Uterus (tissue), 2 donors: ENCODE data around the gene SHB.

ENCODE experiments used
- CTCF ChIP-seq, 4 experiments: fragments of 200-600 bp in 2 of 4; fragments of 450-650 bp in 2 of 4; sonication (generic) in 2 of 4; IDR thresholded peaks; one replicate each; pipeline ENCODE4 v1.5.1; 2016 to 2019; ENCODE audit warnings: antibody characterized with exemption in 4 of 4, mild to moderate bottlenecking in 2 of 4, moderate library complexity in 1 of 4
- POLR2A ChIP-seq, 2 donors: fragments of 450-650 bp; IDR thresholded peaks; one replicate each; pipeline ENCODE4 v1.6.1; 2016; ENCODE audit warnings: antibody characterized with exemption in 2 of 2, mild to moderate bottlenecking in 1 of 2, moderate library complexity in 1 of 2

GRCh38 chr9:38047301-38048251, 21.5 kb downstream of the SHB start:
- TF ChIP-seq CTCF (IDR thresholded peaks at IDR 0.05): no peak
- TF ChIP-seq POLR2A (IDR thresholded peaks at IDR 0.05): no peak
